ENCODE data around the gene ZNF396. TPM values are rescaled to one million over a fixed set of nuclear protein-coding genes. Genes with fewer than 3 reads are reported as not detected.

The ZNF396 gene
- total RNA-seq, 4 donors from 2014 or later: 0.98 to 2.5 (median 1.3) TPM

DNA sequence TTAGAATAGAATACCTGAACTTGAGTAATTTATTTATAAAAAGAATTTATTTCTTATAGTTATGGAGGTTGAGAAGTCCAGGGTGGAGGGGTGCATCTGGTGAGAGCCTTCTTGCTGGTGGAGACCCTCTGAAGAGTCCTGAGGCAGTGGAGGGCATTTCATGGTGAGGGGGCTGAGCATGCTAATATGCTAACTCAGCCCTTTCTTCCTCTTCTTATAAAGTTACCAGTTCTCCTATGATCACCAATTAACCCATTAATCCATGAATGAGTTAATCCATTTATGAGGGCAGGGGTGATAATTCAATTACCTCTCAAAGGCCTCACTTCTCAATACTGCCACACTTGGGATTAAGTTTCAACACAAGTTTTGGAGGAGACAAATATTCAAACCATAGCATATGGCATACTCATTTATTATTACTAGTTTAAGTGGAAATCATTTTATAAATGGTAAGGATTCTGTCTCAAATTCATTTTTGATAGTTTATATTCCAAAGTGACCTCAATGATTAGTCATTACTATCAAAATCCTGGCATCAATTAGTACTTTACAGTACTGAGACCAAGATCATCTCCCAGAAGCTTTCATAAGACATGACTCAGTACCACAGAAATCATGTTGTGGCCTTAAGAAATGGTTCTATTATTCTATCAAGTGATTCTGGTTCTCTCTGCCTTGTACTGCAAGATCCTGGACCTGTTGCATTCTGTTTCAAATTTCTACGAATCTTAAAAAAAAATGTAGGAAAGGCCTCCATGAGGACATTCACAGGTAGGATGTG is 5.5 kb downstream of the ZNF396 start:
- H3K4me1 ChIP-seq: peaks cover 4% of the 10 kb centered on the region
- H3K27me3 ChIP-seq: no peaks in the 10 kb centered on the region
- H3K27ac ChIP-seq: no peak overlapping the region
- H3K4me3 ChIP-seq: no peak overlapping the region
- no peaks in the 10 kb centered on the region for H3K9me3 ChIP-seq
- DNase-seq (ENCODE audit: low spot score in 2 of 2): no peak
- TF ChIP-seq POLR2AphosphoS5 (IDR thresholded peaks at IDR 0.05) (no peak), POLR2A (IDR thresholded peaks at IDR 0.05) (no peak), EP300 (IDR thresholded peaks at IDR 0.05) (no peak)
- TF ChIP-seq, protein P1, sequence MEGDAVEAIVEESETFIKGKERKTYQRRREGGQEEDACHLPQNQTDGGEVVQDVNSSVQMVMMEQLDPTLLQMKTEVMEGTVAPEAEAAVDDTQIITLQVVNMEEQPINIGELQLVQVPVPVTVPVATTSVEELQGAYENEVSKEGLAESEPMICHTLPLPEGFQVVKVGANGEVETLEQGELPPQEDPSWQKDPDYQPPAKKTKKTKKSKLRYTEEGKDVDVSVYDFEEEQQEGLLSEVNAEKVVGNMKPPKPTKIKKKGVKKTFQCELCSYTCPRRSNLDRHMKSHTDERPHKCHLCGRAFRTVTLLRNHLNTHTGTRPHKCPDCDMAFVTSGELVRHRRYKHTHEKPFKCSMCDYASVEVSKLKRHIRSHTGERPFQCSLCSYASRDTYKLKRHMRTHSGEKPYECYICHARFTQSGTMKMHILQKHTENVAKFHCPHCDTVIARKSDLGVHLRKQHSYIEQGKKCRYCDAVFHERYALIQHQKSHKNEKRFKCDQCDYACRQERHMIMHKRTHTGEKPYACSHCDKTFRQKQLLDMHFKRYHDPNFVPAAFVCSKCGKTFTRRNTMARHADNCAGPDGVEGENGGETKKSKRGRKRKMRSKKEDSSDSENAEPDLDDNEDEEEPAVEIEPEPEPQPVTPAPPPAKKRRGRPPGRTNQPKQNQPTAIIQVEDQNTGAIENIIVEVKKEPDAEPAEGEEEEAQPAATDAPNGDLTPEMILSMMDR (IDR thresholded peaks at IDR 0.05): no peak
- H3K36me3 ChIP-seq: peaks cover 3% of the 10 kb centered on the region
- 100% methylated on average over 1 of the region's 1 CpG for WGBS

DNA sequence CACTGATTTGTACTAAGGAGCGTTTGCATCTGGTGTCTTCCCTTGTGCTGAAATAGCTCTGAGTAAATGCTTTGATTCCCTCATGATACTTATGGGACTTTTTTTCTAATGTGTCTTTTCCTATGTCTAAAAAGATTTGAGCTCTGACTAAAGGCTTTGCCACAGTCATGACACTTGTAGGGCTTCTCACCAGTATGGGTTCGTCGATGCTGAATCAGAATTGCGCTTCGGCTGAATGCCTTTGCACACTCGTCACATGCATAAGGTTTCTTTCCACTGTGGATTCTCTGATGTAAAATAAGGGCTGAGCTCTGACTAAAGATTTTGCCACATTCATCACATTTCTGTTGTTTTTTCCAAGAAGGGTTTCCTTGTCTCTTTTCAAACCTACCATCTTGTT is 8.0 kb downstream of the ZNF396 start:
- no peak for DNase-seq (ENCODE audit: low spot score in 2 of 2)
- peaks cover 3% of the 10 kb centered on the region for H3K36me3 ChIP-seq
- no peak overlapping the region for H3K4me3 ChIP-seq
- 92% methylated on average over 6 of the region's 6 CpGs for WGBS
- no peaks in the 10 kb centered on the region for H3K4me1 ChIP-seq
- no peaks in the 10 kb centered on the region for H3K27me3 ChIP-seq
- H3K9me3 ChIP-seq: no peaks in the 10 kb centered on the region
- H3K27ac ChIP-seq: no peak overlapping the region
- TF ChIP-seq POLR2A (IDR thresholded peaks at IDR 0.05) (no peak), EP300 (IDR thresholded peaks at IDR 0.05) (no peak), POLR2AphosphoS5 (IDR thresholded peaks at IDR 0.05) (no peak)
- TF ChIP-seq, protein P1 (IDR thresholded peaks at IDR 0.05): no peak

DNA sequence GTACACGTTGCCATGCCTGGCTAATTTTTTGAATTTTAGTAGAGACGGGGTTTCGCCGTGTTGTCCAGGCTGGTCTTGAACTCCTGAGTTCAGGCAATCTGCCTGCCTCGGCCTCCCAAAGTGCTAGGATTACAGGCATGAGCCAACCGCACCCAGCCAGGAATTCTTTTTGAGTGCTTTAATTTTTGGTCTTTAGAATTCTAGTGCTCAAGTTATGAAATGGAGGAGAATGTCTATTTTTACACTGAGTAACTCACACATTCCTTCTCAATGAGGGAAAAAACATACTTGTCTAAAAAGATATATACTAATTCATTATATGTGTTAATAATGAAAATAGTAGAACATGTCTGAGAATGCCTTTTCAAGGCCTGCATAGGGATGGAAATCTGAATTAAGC is 8.5 kb downstream of the ZNF396 start:
- DNase-seq (ENCODE audit: low spot score in 2 of 2): no peak
- Histone ChIP-seq H3K27me3 (no peaks in the 10 kb centered on the region), H3K36me3 (peaks cover 3% of the 10 kb centered on the region), H3K4me1 (no peaks in the 10 kb centered on the region), H3K27ac (no peak overlapping the region), H3K9me3 (no peaks in the 10 kb centered on the region), H3K4me3 (no peak overlapping the region)
- TF ChIP-seq POLR2A (IDR thresholded peaks at IDR 0.05): no peak
- TF ChIP-seq POLR2AphosphoS5 (IDR thresholded peaks at IDR 0.05): no peak
- TF ChIP-seq, protein P1 (IDR thresholded peaks at IDR 0.05): no peak
- TF ChIP-seq EP300 (IDR thresholded peaks at IDR 0.05): no peak
- 97% methylated on average over 6 of the region's 6 CpGs for WGBS

DNA sequence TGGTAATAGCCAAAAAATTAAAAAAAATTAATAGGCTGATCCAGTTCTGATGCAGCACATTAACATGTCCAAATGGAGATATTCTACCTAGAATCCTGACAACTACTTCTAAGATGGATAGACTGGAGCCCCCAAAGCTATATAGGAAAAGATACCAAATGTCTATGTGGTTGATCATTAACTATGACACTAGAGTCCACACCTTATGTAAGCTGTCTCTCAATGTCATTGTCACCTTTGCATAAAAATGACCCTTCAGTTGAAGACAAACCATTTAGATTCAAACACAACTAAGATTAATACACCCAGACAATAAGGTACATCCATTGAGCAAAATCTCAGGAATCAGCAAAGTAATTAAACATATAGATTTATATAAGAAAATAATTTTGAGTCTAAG is 14.6 kb downstream of the ZNF396 start:
- Histone ChIP-seq H3K36me3 (no peaks in the 10 kb centered on the region), H3K9me3 (no peaks in the 10 kb centered on the region), H3K4me3 (no peak overlapping the region), H3K27ac (no peak overlapping the region), H3K4me1 (no peaks in the 10 kb centered on the region), H3K27me3 (no peaks in the 10 kb centered on the region)
- DNase-seq (ENCODE audit: low spot score in 2 of 2): no peak
- TF ChIP-seq EP300 (IDR thresholded peaks at IDR 0.05): no peak
- no peak for TF ChIP-seq POLR2A (IDR thresholded peaks at IDR 0.05)
- TF ChIP-seq, protein P1 (IDR thresholded peaks at IDR 0.05): no peak

DNA sequence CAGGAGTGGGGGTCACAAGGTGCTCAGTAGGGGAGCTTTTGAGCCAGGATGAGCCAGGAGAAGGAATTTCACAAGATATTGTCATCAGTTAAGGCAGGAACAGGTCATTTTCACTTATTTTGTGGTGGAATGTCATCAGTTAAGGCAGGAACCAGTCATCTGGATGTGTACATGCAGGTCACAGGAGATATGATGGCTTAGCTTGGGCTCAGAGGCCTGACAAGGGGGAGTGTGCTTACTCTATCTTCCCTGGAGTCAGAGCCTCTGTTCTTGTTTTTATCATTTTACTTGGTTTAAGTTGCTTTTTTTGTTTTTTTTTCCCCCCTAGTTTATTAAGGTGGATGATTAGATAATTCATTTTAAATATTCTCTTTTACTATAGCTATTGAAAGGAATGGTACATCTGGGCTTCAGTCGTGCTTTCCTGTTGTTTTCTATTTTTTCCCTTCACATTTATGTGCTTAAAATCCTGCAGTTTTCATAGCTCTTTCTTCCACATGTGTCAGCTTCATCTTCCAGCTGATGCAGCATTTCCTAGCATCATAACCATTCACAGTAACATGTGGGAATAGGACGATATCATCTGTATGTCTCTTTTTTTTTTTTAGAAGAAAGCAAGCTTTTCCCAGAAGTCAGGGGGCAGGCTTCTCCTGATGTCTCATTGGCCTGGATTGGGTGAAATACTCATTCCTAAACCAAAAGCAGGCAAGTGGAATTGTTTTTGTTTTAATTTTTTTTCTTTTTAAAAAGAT is 15.4 kb downstream of the ZNF396 start:
- 63% methylated on average over 2 of the region's 2 CpGs for WGBS
- TF ChIP-seq POLR2A (IDR thresholded peaks at IDR 0.05): no peak
- TF ChIP-seq POLR2AphosphoS5 (IDR thresholded peaks at IDR 0.05): no peak
- Histone ChIP-seq H3K4me3 (no peak overlapping the region), H3K36me3 (no peaks in the 10 kb centered on the region), H3K27ac (no peak overlapping the region), H3K27me3 (no peaks in the 10 kb centered on the region), H3K9me3 (no peaks in the 10 kb centered on the region), H3K4me1 (no peaks in the 10 kb centered on the region)
- DNase-seq (ENCODE audit: low spot score in 2 of 2): no peak

Measured in suprapubic skin (tissue), 4 donors.